RWPE2 (cell line): Measurements from ENCODE around the gene PYCR2.

Experiments
- ATAC-seq: fragments of 200-7000 bp; cut with Tn5 transposase; 3 replicates; pipeline ENCODE4 v1.9.1; 2021; ENCODE audit warnings: low read depth
- DNase-seq: peaks from one replicate; pipeline ENCODE4 v3.0.0-alpha.2; 2020; ENCODE audit warnings: low spot score
- H3K27ac ChIP-seq: fragments of 450-650 bp; 2 replicates; pipeline ENCODE4 v1.5.1; 2017; ENCODE audit warnings: mild to moderate bottlenecking; ENCODE audit not compliant: poor library complexity, severe bottlenecking
- H3K27me3 ChIP-seq: fragments of 250-450 bp; sonication (Bioruptor Pico); 2 replicates; pipeline ENCODE4 v1.5.1; 2021; ENCODE audit warnings: mild to moderate bottlenecking, moderate library complexity; ENCODE audit not compliant: insufficient read depth, poor library complexity, severe bottlenecking
- H3K36me3 ChIP-seq: fragments of 250-450 bp; sonication (Bioruptor Pico); 2 replicates; pipeline ENCODE4 v1.5.1; 2020; ENCODE audit warnings: low read depth, mild to moderate bottlenecking, moderate library complexity
- H3K4me1 ChIP-seq: fragments of 250-450 bp; sonication (Bioruptor Pico); 2 replicates; pipeline ENCODE4 v1.5.1; 2021; ENCODE audit warnings: mild to moderate bottlenecking, moderate library complexity; ENCODE audit not compliant: insufficient read depth, poor library complexity, severe bottlenecking
- H3K4me3 ChIP-seq: fragments of 250-450 bp; sonication (Bioruptor Pico); 2 replicates; pipeline ENCODE4 v1.5.1; 2021; ENCODE audit warnings: mild to moderate bottlenecking, moderate library complexity; ENCODE audit not compliant: severe bottlenecking
- H3K9me3 ChIP-seq: fragments of 250-450 bp; sonication (Bioruptor Pico); 2 replicates; pipeline ENCODE4 v1.5.1; 2021; ENCODE audit warnings: mild to moderate bottlenecking, moderate library complexity; ENCODE audit not compliant: severe bottlenecking
- CTCF ChIP-seq: fragments of 450-650 bp; IDR thresholded peaks from one replicate; pipeline ENCODE4 v1.5.1; 2017; ENCODE audit warnings: mild to moderate bottlenecking, moderate library complexity; ENCODE audit not compliant: poor library complexity, severe bottlenecking

PYCR2 gene

GRCh38 chr1:225892307-225892706 lies 31.7 kb downstream of the PYCR2 start:
- ATAC-seq (no peak), DNase-seq (no peak)

GRCh38 chr1:225891229-225891972 lies 32.6 kb downstream of the PYCR2 start:
- H3K9me3 ChIP-seq = no peaks in the 10 kb centered on the region
- ATAC-seq = no peak
- no peaks in the 10 kb centered on the region for H3K27me3 ChIP-seq
- no peak overlapping the region for H3K27ac ChIP-seq
- TF ChIP-seq CTCF = no peak
- H3K36me3 ChIP-seq = no peaks in the 10 kb centered on the region
- no peak for DNase-seq
- H3K4me1 ChIP-seq = no peaks in the 10 kb centered on the region
- no peak overlapping the region for H3K4me3 ChIP-seq

More at GRCh38 chr1:225892307-225892706, 31.7 kb downstream of the PYCR2 start:
- Histone ChIP-seq H3K27ac (no peak overlapping the region), H3K27me3 (no peaks in the 10 kb centered on the region), H3K36me3 (no peaks in the 10 kb centered on the region), H3K9me3 (no peaks in the 10 kb centered on the region), H3K4me1 (peaks cover 4% of the 10 kb centered on the region), H3K4me3 (no peak overlapping the region)
- TF ChIP-seq CTCF = no peak

- no peak for ATAC-seq
- no peaks in the 10 kb centered on the region for H3K4me1 ChIP-seq
Measured at GRCh38 chr1:225890346-225891228, 33.5 kb downstream of the PYCR2 start.

GRCh38 chr1:225889743-225890142 lies 34.3 kb downstream of the PYCR2 start:
- Histone ChIP-seq H3K4me1 (no peaks in the 10 kb centered on the region), H3K4me3 (no peak overlapping the region), H3K27ac (no peak overlapping the region), H3K36me3 (no peaks in the 10 kb centered on the region), H3K9me3 (no peaks in the 10 kb centered on the region), H3K27me3 (no peaks in the 10 kb centered on the region)
- DNase-seq = no peak
- no peak for TF ChIP-seq CTCF
- no peak for ATAC-seq

More at GRCh38 chr1:225890346-225891228, 33.5 kb downstream of the PYCR2 start:
- no peak overlapping the region for H3K27ac ChIP-seq
- TF ChIP-seq CTCF = no peak
- no peak overlapping the region for H3K4me3 ChIP-seq
- H3K27me3 ChIP-seq = no peaks in the 10 kb centered on the region
- DNase-seq = no peak
- no peaks in the 10 kb centered on the region for H3K9me3 ChIP-seq
- no peaks in the 10 kb centered on the region for H3K36me3 ChIP-seq
